GM10266 (cell line): ENCODE results near the gene ALK.

Experiments used
- DNase-seq: peaks from one replicate; pipeline ENCODE4 v3.0.0; 2012; ENCODE audit errors: extremely low spot score
- TF ChIP-seq, protein P1 (sequence below): IDR thresholded peaks from 2 replicates; pipeline ENCODE4 v1.5.1; 2012; ENCODE audit warnings: mild to moderate bottlenecking, low read depth; ENCODE audit not compliant: control insufficient read depth, insufficient read depth; ENCODE audit errors: missing control alignments

The ALK gene

DNA sequence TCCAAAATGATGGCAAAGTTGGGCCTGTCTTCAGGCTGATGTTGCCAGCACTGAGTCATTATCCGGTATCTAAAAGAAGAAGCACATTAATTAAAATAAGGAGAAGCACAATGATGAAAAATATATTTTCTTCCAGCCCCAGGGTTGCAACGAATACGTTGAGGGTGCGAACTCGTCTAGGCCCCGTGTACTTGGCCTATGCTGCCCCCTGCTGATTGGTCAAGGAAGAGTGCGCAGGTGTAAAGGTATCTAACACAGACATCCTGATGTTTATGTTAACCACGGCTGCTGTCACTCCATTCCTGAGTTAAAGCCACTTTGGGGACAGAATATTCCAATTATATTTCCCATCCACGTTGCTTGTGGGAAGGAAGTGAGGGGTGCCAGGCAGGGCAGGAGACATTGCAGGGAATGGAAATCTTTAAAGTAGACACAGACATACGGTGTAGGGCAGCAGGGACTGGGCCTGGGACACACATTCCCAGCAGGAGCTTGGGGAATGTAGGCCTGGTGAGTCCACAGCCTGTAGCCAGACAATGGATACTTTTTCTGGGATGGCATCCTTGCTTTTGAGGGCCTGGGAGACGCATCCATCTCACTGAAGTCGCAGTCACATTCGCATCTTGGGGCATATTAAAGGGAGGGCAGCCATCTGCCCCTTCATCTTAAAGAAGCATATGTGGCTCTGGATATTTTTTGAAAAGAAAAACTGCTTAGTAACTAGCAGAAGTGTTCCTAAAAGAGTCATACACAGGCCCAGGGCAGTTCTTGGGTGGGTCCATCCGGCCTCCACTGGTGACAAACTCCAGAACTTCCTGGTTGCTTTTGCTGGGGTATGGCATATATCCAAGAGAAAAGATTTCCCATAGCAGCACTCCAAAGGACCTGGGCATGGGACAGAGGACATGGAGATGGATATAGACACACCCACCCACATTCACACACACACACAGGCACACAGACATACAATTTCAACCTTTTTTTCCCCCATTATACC, 724.3 kb downstream of the ALK start:
- peak; percentile 71 for DNase-seq
- TF ChIP-seq, protein P1, sequence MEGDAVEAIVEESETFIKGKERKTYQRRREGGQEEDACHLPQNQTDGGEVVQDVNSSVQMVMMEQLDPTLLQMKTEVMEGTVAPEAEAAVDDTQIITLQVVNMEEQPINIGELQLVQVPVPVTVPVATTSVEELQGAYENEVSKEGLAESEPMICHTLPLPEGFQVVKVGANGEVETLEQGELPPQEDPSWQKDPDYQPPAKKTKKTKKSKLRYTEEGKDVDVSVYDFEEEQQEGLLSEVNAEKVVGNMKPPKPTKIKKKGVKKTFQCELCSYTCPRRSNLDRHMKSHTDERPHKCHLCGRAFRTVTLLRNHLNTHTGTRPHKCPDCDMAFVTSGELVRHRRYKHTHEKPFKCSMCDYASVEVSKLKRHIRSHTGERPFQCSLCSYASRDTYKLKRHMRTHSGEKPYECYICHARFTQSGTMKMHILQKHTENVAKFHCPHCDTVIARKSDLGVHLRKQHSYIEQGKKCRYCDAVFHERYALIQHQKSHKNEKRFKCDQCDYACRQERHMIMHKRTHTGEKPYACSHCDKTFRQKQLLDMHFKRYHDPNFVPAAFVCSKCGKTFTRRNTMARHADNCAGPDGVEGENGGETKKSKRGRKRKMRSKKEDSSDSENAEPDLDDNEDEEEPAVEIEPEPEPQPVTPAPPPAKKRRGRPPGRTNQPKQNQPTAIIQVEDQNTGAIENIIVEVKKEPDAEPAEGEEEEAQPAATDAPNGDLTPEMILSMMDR, result peak; percentile 81

DNA sequence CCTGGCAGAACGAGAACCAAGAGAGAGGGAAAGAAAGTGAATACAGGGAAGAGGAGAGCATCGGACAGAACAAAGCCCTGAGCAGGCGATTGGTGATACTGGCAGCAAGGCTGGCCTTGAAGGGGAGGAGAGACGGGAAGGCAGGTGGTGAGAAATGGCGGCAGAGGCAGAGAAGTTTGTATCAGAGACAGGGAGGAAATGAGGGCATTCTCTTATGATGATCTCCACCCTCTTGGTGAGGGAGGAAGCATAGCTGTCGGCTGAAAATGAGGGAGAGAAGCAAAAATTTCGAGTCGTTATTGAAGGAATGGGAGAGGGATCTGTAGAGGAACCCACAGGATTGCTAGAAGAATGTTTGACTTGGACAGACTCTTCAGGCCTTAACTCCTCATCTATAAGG, 725.6 kb downstream of the ALK start:
- no peak for DNase-seq
- TF ChIP-seq, protein P1, result no peak

DNA sequence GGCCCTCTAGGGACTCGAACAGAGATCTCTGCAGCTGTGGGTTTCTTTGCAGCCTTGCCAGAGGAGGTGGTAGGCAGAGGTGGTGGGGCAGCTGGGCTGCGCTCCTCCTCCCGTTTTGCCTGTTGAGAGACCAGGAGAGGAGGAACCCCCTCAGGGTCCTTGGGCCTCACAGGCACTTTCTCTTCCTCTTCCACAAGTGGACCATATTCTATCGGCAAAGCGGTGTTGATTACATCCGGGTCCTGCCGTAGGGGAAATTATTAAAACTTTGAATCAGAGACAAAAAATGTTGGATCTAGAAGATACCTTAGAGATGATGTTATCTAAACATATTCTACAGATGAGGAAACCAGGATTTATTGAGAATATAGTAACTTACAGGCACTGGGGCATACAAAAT, 727.7 kb downstream of the ALK start:
- DNase-seq, result no peak
- TF ChIP-seq, protein P1, result no peak

DNA sequence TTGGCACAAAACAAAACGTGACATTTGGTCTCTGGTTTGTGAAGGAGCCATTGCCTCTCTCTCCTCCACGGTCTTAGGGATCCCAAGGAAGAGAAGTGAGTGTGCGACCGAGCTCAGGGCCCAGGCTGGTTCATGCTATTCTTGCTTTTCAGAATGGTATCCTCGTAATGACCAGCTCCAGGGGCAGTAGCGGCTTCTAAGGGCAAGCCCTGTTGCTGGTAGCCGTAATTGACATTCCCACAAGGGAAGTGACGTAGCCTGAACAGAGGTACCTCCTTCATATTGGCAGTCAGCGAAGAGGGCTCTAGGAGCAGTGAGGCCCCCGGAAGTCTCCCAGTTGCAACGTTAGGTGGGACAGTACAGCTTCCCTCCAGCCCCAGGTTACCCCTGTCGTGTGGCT, 728.3 kb downstream of the ALK start:
- DNase-seq, result no peak
- TF ChIP-seq, protein P1, result no peak

DNA sequence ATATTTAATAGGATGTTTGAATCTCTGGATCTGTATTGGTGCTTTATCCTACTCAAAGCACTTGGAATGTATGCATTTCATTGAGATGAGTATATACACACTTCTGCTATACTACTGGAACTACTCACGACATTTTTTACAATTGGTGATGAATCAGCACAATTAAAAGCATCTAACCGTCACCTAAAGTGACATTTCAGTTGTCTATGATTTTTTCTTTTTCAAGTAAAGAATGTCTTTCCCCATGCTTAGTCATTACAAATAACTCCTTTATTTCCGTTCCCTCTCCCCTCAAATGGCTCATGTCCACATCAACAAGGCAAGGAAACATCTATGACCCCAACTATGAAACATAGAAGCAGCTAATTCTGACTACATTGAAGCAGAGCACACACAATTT, 728.9 kb downstream of the ALK start:
- no peak for DNase-seq
- TF ChIP-seq, protein P1, result no peak

DNA sequence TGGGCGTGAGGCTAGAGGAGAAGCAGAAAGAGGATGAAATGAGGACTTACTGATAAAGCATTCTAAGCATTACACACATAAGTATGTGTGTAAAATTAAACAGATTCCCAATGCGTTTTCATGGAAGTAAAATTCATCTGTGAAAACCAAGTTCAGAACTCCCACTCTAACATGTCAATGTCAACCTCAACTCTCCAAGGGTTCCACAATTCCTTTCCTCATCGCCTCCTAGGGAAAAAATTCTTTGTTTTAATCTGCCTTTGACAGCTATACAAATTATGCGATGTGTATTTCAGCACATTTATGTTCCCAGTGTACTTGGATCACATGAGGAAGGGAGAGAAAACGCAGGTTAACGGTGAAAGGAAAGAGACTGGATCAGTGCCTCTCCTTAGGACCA, 729.6 kb downstream of the ALK start:
- TF ChIP-seq, protein P1, result no peak
- no peak for DNase-seq

DNA sequence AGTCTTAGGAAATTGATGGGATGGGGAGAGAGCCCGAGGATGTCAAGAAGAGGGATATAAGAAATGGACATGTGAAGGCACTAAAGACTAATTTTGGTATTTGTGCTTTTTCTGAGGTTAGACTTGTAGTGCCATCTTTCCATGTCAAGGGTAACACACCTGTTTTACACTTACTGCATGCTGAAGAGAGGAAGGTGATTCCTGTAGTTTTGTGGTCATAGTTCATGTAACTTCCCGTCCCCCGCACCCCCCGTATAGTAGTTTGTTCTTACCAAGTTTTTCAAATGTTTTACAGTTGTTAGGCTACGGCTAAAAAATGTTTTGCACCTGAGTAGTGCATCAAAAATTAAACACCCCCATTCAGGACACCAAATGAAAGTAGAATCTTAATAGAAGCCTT, 732.3 kb downstream of the ALK start:
- no peak for DNase-seq
- TF ChIP-seq, protein P1, result no peak
